Parietal lobe (tissue), 1 donor: ENCODE measurements around the gene PCSK1. TPM values are rescaled to one million over a fixed set of nuclear protein-coding genes. Genes with fewer than 3 reads are reported as not detected.

Source experiments
- total RNA-seq: library from RNA; depleted of rRNA; stranded (reverse); fragments of >200 nt; gene quantifications from one replicate; pipeline ENCODE4 v1.2.3, GENCODE V29; 2014

Gene PCSK1
- 0.94 TPM for total RNA-seq

DNA sequence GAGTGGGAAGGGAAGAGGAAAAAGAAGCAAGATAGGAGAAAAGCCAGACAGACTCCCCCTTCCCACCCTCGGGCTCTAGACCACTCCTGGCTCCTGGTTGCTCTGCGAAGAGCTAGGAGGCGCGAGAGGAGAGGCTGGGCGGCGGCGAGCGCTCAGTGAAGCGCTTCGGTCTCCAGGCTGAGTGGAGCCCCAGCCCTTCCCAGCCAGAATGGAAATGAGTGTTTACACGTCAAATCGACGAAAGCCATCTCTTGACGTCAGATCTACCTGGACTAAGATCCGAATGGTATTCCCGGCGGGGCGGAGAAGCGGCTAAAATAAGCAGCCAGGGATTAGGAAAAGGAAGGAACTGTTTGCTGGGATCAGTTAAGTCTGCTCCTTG is at the start of gene PCSK1:
PCSK1 (minus strand) TSS at position 183 of the 382 bp plus-strand sequence. CDS start 206 bp downstream, outside the sequence.

Other genes starting within 250 kb of the PCSK1 start
- 27.2 TPM for gene CAST, start 229.1 kb upstream of the PCSK1 start, total RNA-seq